Umbilical cord (tissue), 2 donors: ENCODE results near the gene MRPL10. TPM values are rescaled to one million over a fixed set of nuclear protein-coding genes. Genes with fewer than 3 reads are reported as not detected.

ENCODE experiments used
- DNase-seq: peaks from one replicate; pipeline ENCODE4 v3.0.0-alpha.2; 2015; ENCODE audit warnings: low spot score
- total RNA-seq: library from RNA; depleted of rRNA; stranded (reverse); fragments of >200 nt; gene quantifications from one replicate; pipeline ENCODE4 v1.2.3, GENCODE V29; 2014; ENCODE audit warnings: low replicate concordance; ENCODE audit not compliant: insufficient read depth

MRPL10 gene
- total RNA-seq, result 5.3 TPM

GRCh38 chr17:47831003-47831933 is at the start of gene MRPL10, which contains the start of gene LRRC46:
Gene MRPL10 (minus strand): TSS chr17:47831541. CDS start chr17:47831511, 30 bp downstream.
Gene LRRC46 (plus strand): TSS chr17:47831670. CDS start chr17:47831990, 320 bp downstream.
- peak; percentile 97 for DNase-seq

GRCh38 chr17:47879776-47880454 is 48.6 kb upstream of the MRPL10 start:
- DNase-seq, result no peak

GRCh38 chr17:47879028-47879585 is 47.8 kb upstream of the MRPL10 start:
- no peak for DNase-seq

GRCh38 chr17:47878203-47879027 is 47.1 kb upstream of the MRPL10 start:
- no peak for DNase-seq

GRCh38 chr17:47877368-47878034 is 46.2 kb upstream of the MRPL10 start:
- peak; percentile 57 for DNase-seq

- no peak for DNase-seq
Observed at GRCh38 chr17:47875011-47875985, 44.0 kb upstream of the MRPL10 start.

GRCh38 chr17:47873200-47874090 is 42.1 kb upstream of the MRPL10 start:
- no peak for DNase-seq

- DNase-seq, result no peak
Observed at GRCh38 chr17:47872651-47873161, 41.4 kb upstream of the MRPL10 start.

GRCh38 chr17:47872019-47872650 is 40.8 kb upstream of the MRPL10 start:
- DNase-seq, result no peak

- no peak for DNase-seq
Observed at GRCh38 chr17:47871048-47871447, 39.7 kb upstream of the MRPL10 start.

- no peak for DNase-seq
Observed at GRCh38 chr17:47870056-47870455, 38.7 kb upstream of the MRPL10 start.

GRCh38 chr17:47869114-47869513 is 37.8 kb upstream of the MRPL10 start:
- no peak for DNase-seq

GRCh38 chr17:47867813-47868533 is 36.6 kb upstream of the MRPL10 start:
- no peak for DNase-seq

- peak; percentile 35 for DNase-seq
Observed at GRCh38 chr17:47866941-47867340, 35.6 kb upstream of the MRPL10 start.

GRCh38 chr17:47864791-47865216 is 33.5 kb upstream of the MRPL10 start:
- DNase-seq, result no peak

GRCh38 chr17:47862621-47863440 is 31.5 kb upstream of the MRPL10 start:
- no peak for DNase-seq
